Stimulated activated naive CD8-positive, alpha-beta T cell treated with anti-CD3 and anti-CD28 coated beads, Interleukin-15, Interleukin-2, amounts not matched to agents 100 ng/mL and 50 ng/mL, for 24 hours (primary cell): ENCODE measurements around the gene C1orf226.

Source experiments
- H3K27ac Mint-ChIP-seq: one replicate; pipeline ENCODE4 v1.8.0; 2021; ENCODE audit warnings: mild to moderate bottlenecking, mixed read lengths
- H3K27me3 Mint-ChIP-seq: one replicate; pipeline ENCODE4 v1.8.0; 2021; ENCODE audit warnings: mixed read lengths
- H3K36me3 Mint-ChIP-seq: one replicate; pipeline ENCODE4 v1.8.0; 2021; ENCODE audit warnings: low read depth, mixed read lengths
- H3K4me1 Mint-ChIP-seq: one replicate; pipeline ENCODE4 v1.8.0; 2021; ENCODE audit warnings: low read depth, mixed read lengths
- H3K4me3 Mint-ChIP-seq: one replicate; pipeline ENCODE4 v1.8.0; 2021; ENCODE audit warnings: mild to moderate bottlenecking, mixed read lengths
- H3K9me3 Mint-ChIP-seq: one replicate; pipeline ENCODE4 v1.8.0; 2021; ENCODE audit warnings: mixed read lengths

The C1orf226 gene

DNA sequence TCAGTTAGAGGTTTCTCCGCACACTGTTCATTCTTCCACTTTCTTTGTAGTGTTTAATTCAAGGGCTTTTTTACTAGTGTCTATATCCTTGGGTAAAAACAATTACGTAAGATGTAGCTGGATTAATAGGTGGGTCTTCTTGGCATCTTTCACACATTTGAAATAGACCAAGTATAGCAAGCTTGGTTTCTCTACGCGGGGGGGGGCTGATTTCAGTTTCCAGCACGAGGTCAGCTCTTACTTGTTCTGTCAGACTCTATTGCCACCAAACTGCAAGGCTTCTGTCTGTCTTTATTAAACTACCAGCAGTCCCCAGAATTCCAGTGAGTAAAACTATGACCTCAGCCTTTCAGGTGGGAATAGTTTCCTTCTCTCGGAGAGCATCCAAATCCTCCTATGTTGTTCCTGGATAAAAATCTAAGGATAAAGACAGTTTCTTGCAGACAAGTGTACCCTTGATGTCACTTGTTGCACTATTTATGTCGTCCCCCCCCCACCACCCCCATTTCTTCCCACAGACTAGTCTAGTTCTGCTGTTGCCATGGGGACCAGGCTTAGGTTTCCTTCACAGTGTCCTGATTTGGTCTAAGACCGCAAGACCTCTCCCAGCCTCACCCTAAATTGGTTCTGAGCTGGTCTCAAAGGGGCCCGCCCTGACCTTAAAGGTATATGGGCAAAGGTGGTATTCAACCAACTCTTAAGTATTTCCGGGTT lies 21.8 kb upstream of the C1orf226 start:
- H3K27me3 Mint-ChIP-seq = peaks cover 4% of the 10 kb centered on the region
- no peaks in the 10 kb centered on the region for H3K9me3 Mint-ChIP-seq
- H3K4me1 Mint-ChIP-seq = no peaks in the 10 kb centered on the region
- no peak overlapping the region for H3K27ac Mint-ChIP-seq
- H3K4me3 Mint-ChIP-seq = no peak overlapping the region
- no peaks in the 10 kb centered on the region for H3K36me3 Mint-ChIP-seq

DNA sequence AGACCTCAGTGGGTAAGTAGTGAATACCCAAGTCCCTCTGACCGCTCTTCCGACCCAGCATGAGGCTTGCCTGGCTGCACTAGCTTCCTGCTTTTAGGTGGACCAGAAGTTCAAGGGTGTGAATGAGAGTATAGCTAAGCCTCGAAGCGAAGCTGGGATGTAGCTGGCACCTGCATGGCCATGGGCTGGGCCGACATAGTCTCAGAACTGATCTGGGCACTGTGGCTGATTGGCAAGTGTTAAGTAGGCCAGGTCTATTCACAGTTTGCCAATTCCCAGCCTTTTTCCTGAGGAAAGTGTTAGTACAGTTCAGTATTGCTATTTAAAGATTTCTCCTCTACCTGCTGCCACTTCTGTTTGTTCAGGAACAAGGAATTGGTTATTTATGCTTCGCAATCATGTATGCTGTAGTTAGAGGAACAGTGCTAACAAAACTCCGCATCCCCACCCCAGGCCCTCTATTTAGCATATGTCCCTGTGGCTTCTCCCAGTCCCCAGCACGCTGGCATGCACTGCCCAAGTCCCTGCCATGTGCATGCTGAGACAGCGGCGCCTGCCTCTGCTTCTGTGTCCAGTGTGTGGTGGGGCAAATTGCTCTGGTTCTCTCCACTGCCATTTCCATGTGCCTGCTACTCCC lies 21.2 kb upstream of the C1orf226 start:
- Mint-ChIP-seq H3K36me3 (no peaks in the 10 kb centered on the region), H3K9me3 (no peaks in the 10 kb centered on the region), H3K27ac (no peak overlapping the region), H3K4me3 (no peak overlapping the region), H3K27me3 (peaks cover 4% of the 10 kb centered on the region), H3K4me1 (no peaks in the 10 kb centered on the region)

DNA sequence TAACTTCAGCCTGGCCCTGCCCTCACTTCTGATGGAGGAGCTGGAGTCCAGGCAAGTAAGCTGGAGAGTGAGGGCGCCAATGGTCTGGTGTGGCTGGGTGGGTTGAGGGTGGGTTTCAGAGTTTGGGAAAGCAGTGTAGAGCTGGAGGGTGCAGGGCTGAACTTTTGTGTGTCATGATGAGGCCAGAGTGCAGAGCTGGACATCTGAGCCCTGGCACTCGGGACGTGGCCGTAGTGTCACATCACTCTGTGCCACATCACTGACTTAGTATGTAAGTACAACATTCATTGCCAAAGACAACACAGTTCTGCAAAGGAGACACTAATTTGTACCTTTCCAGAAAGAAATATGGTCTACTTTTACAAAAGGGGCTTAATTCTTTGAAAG lies 20.7 kb upstream of the C1orf226 start:
- H3K36me3 Mint-ChIP-seq = no peaks in the 10 kb centered on the region
- no peak overlapping the region for H3K4me3 Mint-ChIP-seq
- peaks cover 4% of the 10 kb centered on the region for H3K27me3 Mint-ChIP-seq
- H3K9me3 Mint-ChIP-seq = no peaks in the 10 kb centered on the region
- no peaks in the 10 kb centered on the region for H3K4me1 Mint-ChIP-seq
- no peak overlapping the region for H3K27ac Mint-ChIP-seq

DNA sequence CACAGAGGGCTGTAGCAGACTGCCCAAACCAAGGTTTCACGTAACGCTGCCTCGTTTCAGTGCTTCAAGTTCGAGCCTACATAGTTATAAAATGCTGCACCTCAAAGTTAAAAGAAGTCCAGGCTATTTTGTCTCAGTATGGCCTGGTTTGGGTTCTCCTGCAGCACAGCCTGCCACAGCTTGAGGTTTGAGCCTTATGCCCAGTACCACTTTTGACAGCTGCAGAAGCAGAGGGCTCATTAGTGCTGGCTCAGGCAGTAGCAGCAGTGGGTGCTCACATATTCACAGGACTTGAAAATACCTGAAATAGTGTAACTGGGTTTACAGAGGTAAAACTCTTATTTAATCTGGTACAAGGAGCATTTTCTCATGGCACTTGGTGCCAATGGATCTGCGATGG lies 20.2 kb upstream of the C1orf226 start:
- H3K36me3 Mint-ChIP-seq = no peaks in the 10 kb centered on the region
- no peak overlapping the region for H3K27ac Mint-ChIP-seq
- peaks cover 4% of the 10 kb centered on the region for H3K27me3 Mint-ChIP-seq
- H3K9me3 Mint-ChIP-seq = no peaks in the 10 kb centered on the region
- no peak overlapping the region for H3K4me3 Mint-ChIP-seq
- H3K4me1 Mint-ChIP-seq = no peaks in the 10 kb centered on the region

DNA sequence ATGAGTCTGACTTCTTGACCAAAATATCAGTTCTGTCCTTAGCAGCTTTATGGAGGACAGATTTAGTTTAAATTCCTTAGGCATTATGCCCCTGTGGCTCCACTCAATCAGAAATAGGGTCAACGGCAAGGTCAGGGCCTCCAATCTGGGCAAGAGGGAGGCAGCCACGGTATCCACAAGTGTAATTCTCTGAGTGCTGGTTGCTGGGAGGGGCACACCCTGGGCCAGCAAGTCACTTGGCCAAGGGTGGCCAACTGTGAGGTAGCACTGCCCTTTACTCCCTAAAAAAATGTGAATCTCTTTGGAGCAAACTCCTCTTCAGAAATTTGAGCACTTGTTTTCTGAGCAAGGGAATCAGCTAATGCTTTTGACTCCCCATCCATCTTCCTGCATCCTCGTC lies 17.7 kb upstream of the C1orf226 start:
- no peak overlapping the region for H3K4me3 Mint-ChIP-seq
- no peaks in the 10 kb centered on the region for H3K36me3 Mint-ChIP-seq
- H3K27ac Mint-ChIP-seq = no peak overlapping the region
- H3K27me3 Mint-ChIP-seq = peaks cover 4% of the 10 kb centered on the region
- H3K4me1 Mint-ChIP-seq = no peaks in the 10 kb centered on the region
- no peaks in the 10 kb centered on the region for H3K9me3 Mint-ChIP-seq

DNA sequence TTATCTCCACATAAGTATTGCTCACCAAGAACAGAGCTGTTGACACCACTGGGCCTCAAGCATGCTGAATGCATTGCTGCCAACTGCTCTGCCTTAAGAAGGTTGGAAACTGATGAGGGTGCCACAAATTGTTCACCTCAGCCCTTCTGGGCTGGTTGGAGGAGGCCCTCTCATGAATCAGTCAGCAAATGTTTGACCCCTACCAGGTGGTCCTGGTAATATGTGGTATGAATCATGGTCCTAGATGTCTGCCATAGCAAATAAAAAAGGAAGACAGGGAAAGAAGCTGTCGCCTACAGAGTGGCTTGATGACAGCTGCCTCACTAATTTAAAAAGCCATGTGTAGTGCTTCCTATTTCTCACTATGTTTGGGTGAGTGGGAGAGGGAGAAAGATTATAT lies 17.0 kb upstream of the C1orf226 start:
- H3K9me3 Mint-ChIP-seq = no peaks in the 10 kb centered on the region
- H3K27ac Mint-ChIP-seq = no peak overlapping the region
- no peak overlapping the region for H3K4me3 Mint-ChIP-seq
- no peaks in the 10 kb centered on the region for H3K36me3 Mint-ChIP-seq
- no peaks in the 10 kb centered on the region for H3K4me1 Mint-ChIP-seq
- peaks cover 4% of the 10 kb centered on the region for H3K27me3 Mint-ChIP-seq

DNA sequence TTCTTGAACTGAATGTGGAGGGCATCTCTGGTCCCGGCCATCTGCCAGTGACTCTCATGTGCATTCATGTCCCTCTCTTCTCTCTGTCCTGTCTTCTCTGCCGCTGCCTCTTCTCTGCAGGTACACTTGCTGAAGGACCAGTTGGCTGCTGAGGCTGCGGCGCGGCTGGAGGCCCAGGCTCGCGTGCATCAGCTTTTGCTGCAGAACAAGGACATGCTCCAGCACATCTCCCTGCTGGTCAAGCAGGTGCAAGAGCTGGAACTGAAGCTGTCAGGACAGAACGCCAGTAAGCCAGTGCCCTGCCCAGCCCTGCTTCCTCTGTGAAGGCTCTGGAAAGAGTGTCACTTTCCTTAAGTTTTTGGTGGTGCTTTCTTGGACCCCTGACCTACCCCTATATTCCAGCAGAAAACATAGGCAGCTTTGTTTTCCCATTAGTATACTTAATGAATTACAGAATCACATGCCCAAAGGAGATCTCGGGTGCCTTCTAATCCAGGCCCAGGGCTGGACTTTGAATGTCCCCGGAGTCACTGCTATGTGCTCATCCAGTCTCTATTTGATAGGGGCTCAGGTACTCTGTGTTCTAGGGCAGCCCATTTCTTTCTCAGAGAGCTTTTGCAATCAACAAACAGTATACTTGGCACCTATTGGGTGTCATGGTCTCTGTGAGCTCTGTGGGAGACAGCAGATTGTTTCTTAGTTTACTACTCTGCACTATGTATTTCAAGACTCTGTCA lies 16.1 kb upstream of the C1orf226 start:
- no peak overlapping the region for H3K4me3 Mint-ChIP-seq
- H3K27me3 Mint-ChIP-seq = peaks cover 4% of the 10 kb centered on the region
- no peaks in the 10 kb centered on the region for H3K4me1 Mint-ChIP-seq
- H3K27ac Mint-ChIP-seq = no peak overlapping the region
- no peaks in the 10 kb centered on the region for H3K36me3 Mint-ChIP-seq
- H3K9me3 Mint-ChIP-seq = no peaks in the 10 kb centered on the region

DNA sequence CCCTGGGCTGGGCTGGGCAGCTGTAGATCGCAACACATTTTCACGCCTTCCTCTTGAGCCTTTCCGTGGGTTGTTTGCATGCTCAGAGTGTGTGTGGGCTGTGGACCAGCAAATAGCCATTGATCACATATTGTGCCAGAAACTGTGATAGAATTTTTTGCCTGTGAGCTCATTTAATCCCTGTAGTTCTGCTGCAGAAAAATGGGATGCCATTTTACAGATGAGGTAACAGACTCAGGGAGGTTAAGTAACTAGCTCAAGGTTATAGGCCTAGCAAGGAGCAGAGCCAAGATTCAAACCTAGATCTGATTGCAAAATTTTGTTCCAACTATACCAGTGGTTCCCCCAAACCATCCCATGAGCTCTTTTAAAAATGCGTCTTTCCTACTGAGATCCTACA lies 15.4 kb upstream of the C1orf226 start:
- no peak overlapping the region for H3K27ac Mint-ChIP-seq
- H3K27me3 Mint-ChIP-seq = peaks cover 4% of the 10 kb centered on the region
- H3K4me3 Mint-ChIP-seq = no peak overlapping the region
- no peaks in the 10 kb centered on the region for H3K4me1 Mint-ChIP-seq
- no peaks in the 10 kb centered on the region for H3K36me3 Mint-ChIP-seq
- H3K9me3 Mint-ChIP-seq = no peaks in the 10 kb centered on the region

DNA sequence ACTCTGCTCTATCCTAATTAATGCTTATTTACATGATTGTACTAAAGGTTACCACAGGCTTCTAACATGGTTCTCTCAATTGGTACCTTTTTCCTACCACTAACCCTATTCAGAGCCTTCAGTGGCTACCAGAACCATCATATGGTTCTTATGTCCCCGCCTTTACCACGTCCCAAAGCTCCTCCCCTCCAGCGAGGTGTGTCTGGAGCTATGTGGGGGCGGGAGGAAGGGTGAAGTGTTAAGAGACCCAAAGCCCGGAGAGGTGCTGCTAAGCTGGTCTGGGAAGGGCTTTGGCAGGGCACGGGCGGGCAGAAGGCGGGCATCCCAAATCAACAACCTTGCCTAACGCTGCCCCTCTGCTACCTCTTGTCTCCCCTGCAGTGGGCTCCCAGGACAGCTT lies 14.9 kb upstream of the C1orf226 start:
- Mint-ChIP-seq H3K27ac (no peak overlapping the region), H3K9me3 (no peaks in the 10 kb centered on the region), H3K27me3 (peaks cover 4% of the 10 kb centered on the region), H3K36me3 (no peaks in the 10 kb centered on the region), H3K4me1 (no peaks in the 10 kb centered on the region), H3K4me3 (no peak overlapping the region)

DNA sequence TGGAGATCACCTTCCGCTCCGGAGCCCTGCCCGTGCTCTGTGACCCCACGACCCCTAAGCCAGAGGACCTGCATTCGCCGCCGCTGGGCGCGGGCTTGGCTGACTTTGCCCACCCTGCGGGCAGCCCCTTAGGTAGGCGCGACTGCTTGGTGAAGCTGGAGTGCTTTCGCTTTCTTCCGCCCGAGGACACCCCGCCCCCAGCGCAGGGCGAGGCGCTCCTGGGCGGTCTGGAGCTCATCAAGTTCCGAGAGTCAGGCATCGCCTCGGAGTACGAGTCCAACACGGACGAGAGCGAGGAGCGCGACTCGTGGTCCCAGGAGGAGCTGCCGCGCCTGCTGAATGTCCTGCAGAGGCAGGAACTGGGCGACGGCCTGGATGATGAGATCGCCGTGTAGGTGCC lies 14.5 kb upstream of the C1orf226 start:
- Mint-ChIP-seq H3K4me3 (no peak overlapping the region), H3K36me3 (no peaks in the 10 kb centered on the region), H3K27me3 (peaks cover 4% of the 10 kb centered on the region), H3K4me1 (no peaks in the 10 kb centered on the region), H3K27ac (no peak overlapping the region), H3K9me3 (no peaks in the 10 kb centered on the region)

DNA sequence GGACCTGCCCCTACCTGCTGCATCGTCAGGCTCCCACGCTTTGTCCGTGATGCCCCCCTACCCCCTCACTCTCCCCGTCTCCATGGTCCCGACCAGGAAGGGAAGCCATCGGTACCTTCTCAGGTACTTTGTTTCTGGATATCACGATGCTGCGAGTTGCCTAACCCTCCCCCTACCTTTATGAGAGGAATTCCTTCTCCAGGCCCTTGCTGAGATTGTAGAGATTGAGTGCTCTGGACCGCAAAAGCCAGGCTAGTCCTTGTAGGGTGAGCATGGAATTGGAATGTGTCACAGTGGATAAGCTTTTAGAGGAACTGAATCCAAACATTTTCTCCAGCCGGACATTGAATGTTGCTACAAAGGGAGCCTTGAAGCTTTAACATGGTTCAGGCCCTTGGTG lies 13.8 kb upstream of the C1orf226 start:
- Mint-ChIP-seq H3K27me3 (peaks cover 4% of the 10 kb centered on the region), H3K9me3 (no peaks in the 10 kb centered on the region), H3K36me3 (no peaks in the 10 kb centered on the region), H3K27ac (no peak overlapping the region), H3K4me3 (no peak overlapping the region), H3K4me1 (no peaks in the 10 kb centered on the region)

DNA sequence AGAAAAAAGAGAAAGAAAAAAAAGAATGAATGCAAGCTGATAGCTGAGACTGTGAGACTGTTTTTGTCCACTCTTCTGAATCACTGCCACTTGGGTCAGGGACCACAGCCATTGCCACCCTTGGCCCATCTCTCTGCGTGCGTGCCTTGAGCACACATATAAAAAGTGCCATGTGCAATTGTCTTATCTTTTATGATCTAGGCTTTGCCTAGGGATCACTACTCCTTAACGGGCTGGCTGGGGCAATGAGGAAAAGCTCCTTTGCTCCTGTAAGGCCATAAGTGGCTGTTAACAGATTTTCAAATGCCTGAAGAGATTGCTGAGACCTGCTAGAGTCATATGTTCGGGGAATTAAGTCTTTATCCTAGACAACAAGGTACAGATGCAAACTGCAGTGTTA lies 13.1 kb upstream of the C1orf226 start:
- Mint-ChIP-seq H3K4me3 (no peak overlapping the region), H3K27ac (no peak overlapping the region), H3K36me3 (no peaks in the 10 kb centered on the region), H3K9me3 (no peaks in the 10 kb centered on the region), H3K27me3 (peaks cover 3% of the 10 kb centered on the region), H3K4me1 (no peaks in the 10 kb centered on the region)

DNA sequence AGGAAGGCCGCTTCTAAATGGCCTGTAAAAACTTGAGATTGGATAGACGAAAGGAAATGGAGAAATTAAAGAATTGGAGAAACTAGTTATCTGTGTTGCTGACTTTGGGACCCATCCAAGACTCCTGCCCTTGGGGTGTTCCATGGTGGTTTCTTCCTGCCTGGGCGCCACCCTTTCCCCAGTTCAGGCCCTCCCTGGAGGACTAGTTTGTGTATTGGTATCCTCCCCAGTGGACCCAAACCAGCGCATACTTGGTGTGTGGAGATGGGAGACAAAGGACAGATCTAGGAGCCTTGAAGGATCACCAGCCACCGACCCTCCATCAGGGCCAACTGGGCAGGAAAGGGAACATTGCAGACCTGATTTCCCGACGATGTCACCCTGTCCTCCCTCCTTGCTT lies 12.0 kb upstream of the C1orf226 start:
- no peaks in the 10 kb centered on the region for H3K27me3 Mint-ChIP-seq
- no peak overlapping the region for H3K27ac Mint-ChIP-seq
- no peaks in the 10 kb centered on the region for H3K4me1 Mint-ChIP-seq
- no peak overlapping the region for H3K4me3 Mint-ChIP-seq
- H3K36me3 Mint-ChIP-seq = no peaks in the 10 kb centered on the region
- H3K9me3 Mint-ChIP-seq = no peaks in the 10 kb centered on the region

DNA sequence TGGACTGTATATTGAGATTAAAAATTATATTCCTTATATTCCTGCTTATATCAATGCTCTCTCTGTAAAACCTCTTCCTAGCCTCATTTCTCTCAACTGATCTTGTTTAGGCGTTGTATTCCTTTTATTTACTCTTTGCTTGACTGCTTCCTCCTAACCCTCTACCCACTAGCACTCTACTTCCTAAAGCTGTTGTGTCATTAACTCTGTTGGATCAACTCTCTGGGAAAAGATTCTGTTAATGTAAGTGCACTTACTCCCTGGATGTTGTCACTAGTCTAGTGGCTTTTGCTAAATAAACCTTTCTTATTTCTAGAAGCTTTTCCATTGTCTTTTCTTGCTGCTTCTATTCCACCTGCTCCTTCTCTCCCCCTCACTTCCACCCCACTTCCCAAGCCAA lies 11.4 kb upstream of the C1orf226 start:
- H3K4me1 Mint-ChIP-seq = no peaks in the 10 kb centered on the region
- H3K36me3 Mint-ChIP-seq = no peaks in the 10 kb centered on the region
- H3K27me3 Mint-ChIP-seq = no peaks in the 10 kb centered on the region
- H3K27ac Mint-ChIP-seq = no peak overlapping the region
- H3K4me3 Mint-ChIP-seq = no peak overlapping the region
- no peaks in the 10 kb centered on the region for H3K9me3 Mint-ChIP-seq

DNA sequence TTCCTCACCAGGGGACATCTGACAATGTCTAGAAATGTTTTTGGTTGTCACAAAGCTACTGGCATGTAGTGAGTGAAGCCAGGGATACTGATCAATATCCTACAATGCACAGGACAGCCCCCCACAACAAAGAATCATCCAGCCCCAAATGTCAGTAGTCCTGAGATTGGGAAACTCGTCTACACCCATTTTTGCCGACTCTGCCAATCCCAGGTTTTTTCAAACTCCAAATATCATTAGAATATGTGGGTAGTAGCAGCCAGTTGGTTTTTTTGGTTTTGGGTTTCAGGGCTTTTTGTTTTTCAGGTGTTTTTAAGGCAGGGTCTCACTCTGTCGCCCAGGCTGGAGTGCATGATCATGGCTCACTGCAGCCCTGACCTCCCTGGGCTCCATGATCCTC lies 10.8 kb upstream of the C1orf226 start:
- Mint-ChIP-seq H3K9me3 (no peaks in the 10 kb centered on the region), H3K36me3 (no peaks in the 10 kb centered on the region), H3K4me3 (no peak overlapping the region), H3K27ac (no peak overlapping the region), H3K4me1 (no peaks in the 10 kb centered on the region), H3K27me3 (no peaks in the 10 kb centered on the region)
